NCI-H82 (cell line): ENCODE measurements around the gene LYZL1.
"Not testable (repeated sequence)": the region's sequence is repeated elsewhere in the genome, so short reads cannot be mapped to it uniquely, and the experiment has no call there.

Experiments used
- DNase-seq: peaks from one replicate; lab custom pipeline; 2025; lab: John Stamatoyannopoulos, UW

LYZL1 gene

GRCh38 chr10:29332061-29332760, 43.3 kb downstream of the LYZL1 start:
- no peak for DNase-seq

- no peak for DNase-seq
Measured at GRCh38 chr10:29332761-29333148, 43.9 kb downstream of the LYZL1 start.

DNA sequence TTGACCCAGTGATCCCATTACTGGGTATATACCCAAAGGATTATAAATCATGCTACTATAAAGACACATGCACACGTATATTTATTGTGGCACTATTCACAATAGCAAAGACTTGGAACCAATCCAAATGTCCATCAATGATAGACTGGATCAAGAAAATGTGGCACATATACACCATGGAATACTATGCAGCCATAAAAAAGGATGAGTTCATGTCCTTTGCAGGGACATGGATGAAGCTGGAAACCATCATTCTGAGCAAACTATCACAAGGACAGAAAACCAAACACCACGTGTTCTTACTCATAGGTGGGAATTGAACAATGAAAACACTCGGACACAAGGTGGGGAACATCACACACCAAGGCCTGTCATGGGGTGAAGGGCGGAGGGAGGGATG, 48.7 kb downstream of the LYZL1 start:
- DNase-seq, result not testable (repeated sequence)

GRCh38 chr10:29343607-29344038, 54.8 kb downstream of the LYZL1 start:
- DNase-seq, result no peak

GRCh38 chr10:29344073-29344820, 55.4 kb downstream of the LYZL1 start:
- DNase-seq, result no peak

GRCh38 chr10:29345144-29345909, 56.5 kb downstream of the LYZL1 start:
- no peak for DNase-seq

DNA sequence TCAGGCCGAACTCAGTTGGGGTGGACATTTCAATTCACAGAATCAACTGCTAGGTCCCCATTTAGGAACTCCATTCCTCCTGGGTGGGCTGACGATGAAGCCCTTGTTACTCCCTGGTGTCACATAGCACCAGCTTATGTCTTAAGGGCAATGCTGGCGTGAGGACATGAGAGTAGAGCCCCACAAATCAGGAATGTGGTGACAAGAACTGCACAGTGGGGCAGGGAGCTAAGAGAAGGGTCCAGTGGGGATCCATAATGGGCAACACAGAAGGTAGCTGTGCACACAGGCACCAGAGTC, 57.0 kb downstream of the LYZL1 start:
- no peak for DNase-seq

- no peak for DNase-seq
Measured at GRCh38 chr10:29346296-29347001, 57.6 kb downstream of the LYZL1 start.

DNA sequence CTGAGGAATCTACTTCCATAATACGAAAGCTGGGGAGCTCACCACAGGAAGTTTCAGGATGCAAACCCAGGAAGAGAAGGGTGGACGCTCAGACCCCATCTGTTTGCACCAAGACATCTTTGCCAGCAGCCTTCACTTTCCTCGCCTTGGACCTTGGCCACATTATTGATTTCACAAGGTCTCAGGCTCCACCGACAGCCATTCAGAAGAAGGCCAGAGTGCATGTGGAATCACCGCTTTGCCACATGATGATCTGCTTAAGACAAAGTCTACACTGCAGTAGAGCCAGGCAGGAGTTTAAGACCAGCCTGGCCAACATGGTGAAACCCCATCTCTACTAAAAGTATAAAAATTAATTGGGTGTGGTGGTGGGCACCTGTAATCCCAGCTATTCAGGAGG, 60.0 kb downstream of the LYZL1 start:
- DNase-seq, result no peak

- DNase-seq, result no peak
Measured at GRCh38 chr10:29353305-29353704, 64.4 kb downstream of the LYZL1 start.

- DNase-seq, result peak; percentile 90
Measured at GRCh38 chr10:29353887-29354561, 65.2 kb downstream of the LYZL1 start.

DNA sequence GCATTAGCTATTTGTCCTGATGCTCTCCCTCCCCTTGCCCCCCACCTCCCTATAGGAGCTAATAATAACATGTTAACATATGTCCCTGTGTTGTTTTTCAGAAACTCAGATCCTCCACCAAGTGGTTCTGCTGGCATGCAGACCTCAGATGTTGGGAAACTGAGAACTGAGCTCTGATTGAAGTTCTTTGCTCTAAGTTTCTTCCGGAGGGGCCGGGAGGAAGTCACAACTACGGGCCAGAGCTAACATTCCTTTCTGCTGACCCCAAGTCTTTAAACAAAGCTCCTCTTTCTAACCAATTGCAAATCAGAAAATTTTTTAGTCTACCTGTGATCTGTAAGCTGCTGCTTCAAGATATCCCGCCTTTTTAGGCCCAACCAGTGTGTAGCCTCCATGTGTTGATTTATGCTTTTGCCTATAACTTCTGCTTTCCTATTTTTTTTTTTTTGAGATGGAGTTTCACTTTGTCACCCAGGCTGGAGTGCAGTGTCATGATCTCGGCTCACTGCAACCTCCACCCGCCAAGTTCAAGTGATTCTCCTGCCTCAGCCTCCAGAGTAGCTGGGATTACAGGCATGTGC, 66.6 kb downstream of the LYZL1 start:
- DNase-seq, result peak; percentile 4

DNA sequence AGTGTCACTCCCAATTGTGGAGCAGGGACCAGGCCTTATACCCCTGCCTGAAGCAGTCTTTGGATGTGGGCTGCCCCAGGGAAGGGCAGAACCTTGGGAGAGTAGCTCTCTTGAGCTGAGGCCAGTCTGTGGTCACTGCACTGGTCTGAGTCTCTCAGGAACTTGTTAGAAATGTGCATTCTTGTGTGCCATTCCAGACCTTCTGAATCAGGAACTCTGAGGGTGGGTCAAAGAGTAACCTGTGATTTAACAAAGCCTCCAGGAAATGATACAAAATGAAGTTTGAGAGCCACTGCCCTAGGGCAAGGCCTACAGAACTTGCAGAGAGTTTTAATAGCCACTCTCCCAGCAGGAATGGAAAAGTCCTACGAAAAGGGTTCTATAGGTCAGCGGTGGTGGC, 68.1 kb downstream of the LYZL1 start:
- no peak for DNase-seq

GRCh38 chr10:29358010-29358616, 69.2 kb downstream of the LYZL1 start:
- DNase-seq, result no peak

GRCh38 chr10:29360215-29360853, 71.5 kb downstream of the LYZL1 start:
- DNase-seq, result not testable (repeated sequence)
